ENCODE measurements around the gene PLCL1.
"Not testable (repeated sequence)": the region's sequence is repeated elsewhere in the genome, so short reads cannot be mapped to it uniquely, and the experiment has no call there.

The PLCL1 gene

DNA sequence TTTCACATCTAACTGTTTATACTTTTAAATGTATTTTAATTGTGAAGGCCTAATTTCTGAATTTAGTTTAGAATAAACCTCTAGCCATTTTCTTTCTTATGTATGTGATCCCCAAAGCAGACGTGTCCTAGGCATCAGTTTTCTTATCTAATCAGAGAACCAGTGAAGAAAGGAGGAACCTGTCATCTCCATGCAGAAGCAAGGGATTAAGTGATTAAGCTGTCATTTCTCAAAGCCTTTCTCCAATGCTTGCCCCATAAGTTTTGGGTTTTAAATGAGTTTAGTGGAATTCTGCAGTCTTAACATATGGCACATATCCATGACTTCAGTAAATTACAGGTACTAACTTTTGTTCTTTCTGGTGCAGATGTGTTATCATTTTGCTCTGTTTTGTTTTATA is 190.4 kb downstream of the PLCL1 start:
- no peak for DNase-seq (ENCODE audit: low read depth in 2 of 3, low spot score in 2 of 3)

DNA sequence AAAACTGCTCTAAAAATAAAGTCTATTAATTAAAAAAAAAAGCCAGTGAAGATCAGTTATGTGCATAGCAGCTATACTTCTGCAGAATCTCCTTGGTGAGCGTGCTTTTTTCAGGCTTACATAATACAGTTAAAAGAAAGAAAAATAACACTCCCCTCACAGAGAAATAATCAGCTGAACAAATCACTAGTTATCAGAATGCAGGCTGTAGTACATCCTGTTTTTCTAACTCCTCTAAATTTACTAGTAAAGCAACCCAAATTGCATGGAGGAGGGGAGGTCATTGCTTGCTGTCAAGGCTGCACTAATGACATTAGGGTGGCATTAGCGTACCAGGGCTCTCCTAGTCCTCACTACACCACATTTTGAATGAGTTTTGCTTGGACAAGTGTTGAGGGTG is 192.2 kb downstream of the PLCL1 start:
- no peak for DNase-seq (ENCODE audit: low read depth in 2 of 3, low spot score in 2 of 3)

DNA sequence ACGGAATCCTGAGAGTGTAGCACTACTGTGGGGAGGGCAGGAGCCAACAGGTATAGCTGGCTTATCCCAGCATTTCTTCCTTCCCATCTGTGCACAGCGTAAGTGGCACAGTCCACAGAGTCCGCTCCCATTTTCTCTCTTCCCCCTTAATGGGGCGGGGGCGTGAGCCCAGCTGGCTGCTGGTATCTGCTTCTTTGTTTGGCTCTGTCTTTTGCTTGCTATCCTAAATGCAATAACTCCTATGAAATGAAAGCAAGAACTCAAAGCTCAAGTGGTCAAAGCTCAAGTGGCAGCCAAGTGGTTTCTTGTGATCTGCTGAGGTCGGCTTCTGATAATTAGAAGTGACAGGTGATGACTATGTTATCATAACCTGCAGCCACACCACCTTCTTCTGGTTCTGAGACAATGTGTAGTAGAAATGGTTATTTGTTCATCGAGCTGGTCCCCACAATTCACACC is 192.7 kb downstream of the PLCL1 start:
- no peak for DNase-seq (ENCODE audit: low read depth in 2 of 3, low spot score in 2 of 3)

DNA sequence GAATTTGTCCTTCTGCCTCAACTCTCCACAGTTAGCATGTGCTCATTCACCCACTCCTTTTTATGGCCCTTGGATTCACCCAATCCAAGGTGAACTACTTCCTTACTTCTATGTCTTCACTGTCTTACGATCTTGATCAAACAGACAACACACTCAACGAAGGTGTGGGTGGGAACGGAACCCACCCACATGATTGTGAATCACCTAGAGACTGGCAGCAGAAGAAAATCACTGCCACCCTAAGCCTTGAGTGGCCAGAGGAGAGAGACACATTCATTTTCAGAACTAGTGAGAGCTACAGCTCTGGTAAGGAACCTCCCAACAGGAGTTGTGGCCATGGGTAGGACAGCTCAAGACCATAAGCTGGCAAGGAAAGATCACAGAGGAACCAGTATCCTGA is 194.3 kb downstream of the PLCL1 start:
- no peak for DNase-seq (ENCODE audit: low read depth in 2 of 3, low spot score in 2 of 3)

DNA sequence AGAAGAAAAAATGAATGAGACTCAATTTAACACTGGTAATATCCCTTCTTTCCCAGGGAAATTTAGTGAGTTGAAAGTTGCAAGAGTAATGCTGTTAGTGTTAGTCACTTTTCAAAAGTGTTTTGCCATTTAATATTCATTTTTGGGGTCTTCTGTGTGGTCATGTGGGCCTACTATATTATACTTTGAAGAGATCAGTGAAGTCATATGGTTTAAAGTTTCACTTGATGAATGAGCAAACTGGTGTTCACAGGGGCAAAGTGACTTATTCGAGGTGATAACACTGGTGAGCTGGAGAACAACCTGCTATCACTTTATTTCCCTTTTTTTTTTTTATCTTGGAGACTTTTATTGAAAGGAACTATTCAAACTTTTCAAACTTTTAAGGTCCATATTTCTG is 196.0 kb downstream of the PLCL1 start:
- no peak for DNase-seq (ENCODE audit: low read depth in 2 of 3, low spot score in 2 of 3)

DNA sequence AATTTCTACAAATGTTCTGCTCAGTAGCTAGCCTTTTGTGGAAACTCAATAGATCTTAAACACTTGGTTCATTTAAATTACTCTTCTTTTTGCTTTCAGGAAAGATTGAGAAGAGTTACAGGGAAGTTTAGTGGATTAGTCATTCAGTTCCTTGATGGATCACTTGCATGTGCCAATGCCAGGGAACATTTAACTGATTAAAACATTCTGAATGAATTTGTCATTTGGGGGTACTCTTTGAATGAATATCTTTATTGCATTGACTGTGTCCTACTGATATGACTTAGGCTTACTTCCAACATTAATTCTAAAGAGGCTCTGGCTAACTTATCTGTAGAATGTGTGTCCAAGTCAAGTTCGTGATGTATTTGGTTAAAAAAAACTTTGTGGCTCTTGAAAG is 199.8 kb downstream of the PLCL1 start:
- no peak for DNase-seq (ENCODE audit: low read depth in 2 of 3, low spot score in 2 of 3)

DNA sequence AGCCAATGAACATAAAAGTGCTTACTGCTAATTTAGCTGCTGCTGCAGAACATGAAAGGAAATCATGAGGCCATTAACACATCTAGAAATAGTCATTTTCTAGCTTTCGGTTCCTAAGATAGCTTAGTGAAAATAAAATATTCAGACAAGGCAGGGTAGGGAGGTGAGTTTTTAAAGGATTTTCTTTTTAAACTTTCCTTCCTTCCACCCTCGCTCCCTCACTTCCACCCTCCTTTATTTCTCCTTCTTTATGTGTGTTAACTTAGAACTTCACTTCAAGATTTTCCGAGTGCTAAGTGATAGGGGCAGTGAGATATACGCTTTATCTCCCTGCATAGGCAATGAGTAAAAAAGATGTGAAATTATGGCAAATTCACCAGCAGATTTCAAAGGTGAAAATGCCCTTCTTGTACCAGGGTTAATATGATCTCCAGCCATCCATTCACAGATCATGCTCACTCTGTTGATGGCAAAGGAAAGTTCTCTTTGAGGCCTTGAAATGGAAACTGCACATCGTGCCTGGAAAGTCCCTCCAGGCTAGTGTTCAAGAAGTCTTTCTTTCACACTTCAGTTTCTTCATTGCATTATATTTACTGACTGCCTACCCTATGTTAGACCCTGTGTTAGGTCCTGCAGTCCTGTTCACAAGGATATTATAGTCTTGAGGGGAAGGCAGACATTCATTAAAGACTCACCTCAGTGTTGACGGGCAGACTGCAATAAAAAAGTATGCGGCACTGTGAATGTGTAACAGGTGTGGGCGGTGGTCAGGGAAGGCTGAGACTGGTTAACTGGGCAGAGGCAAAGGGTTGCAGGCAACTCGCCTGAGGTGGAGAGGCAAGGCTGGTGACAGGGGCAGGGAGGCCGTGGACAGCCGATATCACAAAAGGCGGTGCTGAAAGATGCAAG is 200.8 kb downstream of the PLCL1 start:
- no peak for DNase-seq (ENCODE audit: low read depth in 2 of 3, low spot score in 2 of 3)

DNA sequence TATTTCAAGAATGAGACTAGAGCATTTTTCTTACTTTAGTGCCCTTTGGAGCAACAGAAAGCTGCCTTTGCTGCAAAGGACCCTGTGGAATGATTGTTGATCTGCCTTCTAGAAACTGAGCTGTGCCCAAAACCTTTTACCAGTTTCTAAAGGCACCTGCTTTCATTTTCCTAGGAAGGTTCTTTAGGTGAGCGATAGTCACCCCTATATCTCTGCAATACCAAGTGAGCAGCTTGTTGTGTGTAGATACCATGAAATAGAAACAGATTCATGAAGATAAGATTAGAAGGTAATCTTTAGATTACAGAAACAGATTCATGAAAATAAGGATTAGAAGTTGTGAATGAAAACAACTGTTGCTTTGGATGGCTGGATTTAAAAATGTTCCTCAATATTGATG is 202.3 kb downstream of the PLCL1 start:
- no peak for DNase-seq (ENCODE audit: low read depth in 2 of 3, low spot score in 2 of 3)

DNA sequence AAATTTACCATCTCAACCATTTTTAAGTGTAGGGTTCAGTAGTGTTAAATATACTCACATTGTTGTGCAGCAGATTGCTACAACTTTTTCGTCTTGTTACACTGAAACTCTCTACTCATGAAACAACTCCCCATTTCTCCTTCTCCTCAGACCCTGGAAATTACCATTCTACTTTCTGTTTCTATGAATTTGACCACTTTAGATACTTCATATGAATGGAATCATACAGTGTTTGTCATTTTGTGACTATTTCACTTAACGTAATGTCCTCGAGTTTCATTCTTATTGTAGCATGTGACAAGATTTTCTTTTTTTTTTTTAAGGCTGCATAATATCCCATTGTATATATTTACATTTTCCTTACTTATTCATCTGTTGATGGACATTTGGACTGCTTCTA is 203.8 kb downstream of the PLCL1 start:
- DNase-seq (ENCODE audit: low read depth in 2 of 3, low spot score in 2 of 3) = no peak

DNA sequence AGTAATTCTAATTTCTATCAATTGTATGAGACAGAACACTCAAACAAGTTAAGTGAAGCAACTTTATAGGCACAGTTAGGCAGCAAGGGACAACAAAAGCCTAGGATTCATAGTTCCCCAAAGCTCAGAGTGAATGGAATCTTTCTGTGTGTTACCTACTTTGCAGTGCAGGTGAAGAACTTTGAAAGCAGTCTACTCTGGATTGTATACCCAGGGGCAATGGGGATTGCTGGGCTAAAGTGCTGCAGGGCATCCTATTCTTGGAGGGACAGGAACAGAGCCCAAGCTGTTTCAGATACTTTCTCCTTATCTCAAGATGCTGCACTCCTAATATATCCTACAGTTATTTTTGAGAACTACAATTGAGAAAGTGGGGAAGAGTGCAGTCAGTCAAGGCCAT is 207.6 kb downstream of the PLCL1 start:
- no peak for DNase-seq (ENCODE audit: low read depth in 2 of 3, low spot score in 2 of 3)

DNA sequence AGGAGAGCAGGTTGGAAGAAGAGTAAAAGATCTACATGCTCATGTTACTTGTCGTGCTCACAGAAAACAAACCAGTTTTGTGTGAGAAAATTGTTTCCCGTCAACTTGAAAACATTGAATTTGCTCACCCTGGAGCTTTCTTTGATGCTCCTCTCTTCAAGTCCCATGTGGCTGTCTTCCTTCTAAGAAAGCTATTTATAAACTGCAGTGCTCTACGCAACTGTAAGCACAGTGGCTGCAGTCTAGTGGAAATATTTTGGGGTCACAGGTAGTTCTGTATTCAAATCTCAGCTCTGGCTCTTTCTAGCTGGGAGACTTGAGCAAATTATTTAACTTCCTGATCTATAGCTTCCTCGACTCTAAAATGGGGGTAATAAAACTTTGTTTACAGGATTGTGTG is 211.8 kb downstream of the PLCL1 start:
- no peak for DNase-seq (ENCODE audit: low read depth in 2 of 3, low spot score in 2 of 3)

DNA sequence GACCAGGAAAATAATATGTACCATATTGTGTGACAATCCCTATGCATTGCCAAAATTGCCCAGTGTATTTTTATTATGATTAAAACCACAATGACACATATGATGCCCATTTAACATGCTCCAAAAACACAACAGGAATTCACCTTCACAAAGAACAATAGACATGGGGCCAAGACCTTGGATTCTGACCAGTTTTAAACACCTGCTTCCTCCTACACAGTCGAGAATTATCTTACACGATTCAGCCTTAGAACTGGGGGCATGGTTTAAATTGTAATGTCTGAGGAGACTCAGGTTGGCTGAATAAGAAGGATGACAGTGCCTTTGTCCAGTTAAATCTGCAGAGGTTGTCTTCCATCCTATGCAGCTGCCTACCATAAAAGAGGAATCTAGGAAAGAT is 212.7 kb downstream of the PLCL1 start:
- no peak for DNase-seq (ENCODE audit: low read depth in 2 of 3, low spot score in 2 of 3)

DNA sequence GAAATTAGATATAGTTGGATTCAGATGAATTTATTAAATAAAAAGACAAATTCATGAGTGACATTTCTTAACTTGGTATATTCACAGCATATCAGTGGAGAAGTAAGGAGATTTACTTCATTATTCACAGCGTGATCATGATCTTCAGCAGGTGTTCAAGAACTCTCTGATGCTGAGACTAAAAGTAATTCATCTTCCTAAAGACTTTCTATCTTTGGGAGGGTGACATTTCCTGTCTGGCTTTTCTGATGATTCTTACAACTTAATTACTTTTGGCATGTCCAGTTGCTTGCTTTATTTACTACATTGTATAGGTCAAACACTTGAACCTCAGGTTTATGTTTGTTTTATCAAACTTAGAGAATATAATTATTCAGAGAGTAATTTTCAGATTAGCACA is 224.6 kb downstream of the PLCL1 start:
- no peak for DNase-seq (ENCODE audit: low read depth in 2 of 3, low spot score in 2 of 3)

DNA sequence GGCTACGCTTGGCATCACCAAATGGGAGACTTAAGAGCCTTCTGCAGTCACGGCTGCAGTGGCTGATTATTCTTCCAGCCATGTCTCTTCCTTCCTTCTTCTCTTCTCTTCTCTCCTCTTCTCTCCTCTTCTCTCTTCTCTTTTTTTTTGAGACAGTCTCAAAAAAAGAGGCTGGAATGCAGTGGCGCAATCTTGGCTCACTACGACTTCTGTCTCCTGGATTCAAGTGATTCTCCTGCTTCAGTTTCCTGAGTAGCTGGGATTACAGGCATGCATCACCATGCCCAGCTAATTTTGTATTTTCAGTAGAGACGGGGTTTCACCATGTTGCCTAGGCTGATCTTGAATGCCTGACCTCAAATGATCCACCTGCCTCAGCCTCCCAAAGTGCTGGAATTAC is 225.2 kb downstream of the PLCL1 start:
- not testable (repeated sequence) for DNase-seq (ENCODE audit: low read depth in 2 of 3, low spot score in 2 of 3)

DNA sequence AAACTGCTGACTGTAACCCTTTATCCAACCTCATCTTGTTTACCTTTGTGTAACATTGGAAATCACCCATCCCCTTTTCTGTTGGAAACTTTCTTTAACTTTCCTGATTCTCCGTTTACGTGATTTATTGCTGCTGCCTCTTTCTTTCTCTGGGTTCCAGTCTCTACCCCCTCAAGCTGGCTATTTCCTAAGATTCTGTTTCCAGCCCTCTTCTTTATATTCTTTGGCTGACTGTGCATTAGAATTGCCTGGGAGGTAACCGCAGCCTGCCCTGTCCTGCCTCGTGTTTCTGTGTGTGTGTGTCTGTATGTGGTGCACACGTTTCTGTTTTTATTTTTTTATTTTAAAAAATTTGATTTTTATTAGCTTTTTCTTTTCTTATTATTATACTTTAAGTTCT is 229.2 kb downstream of the PLCL1 start:
- no peak for DNase-seq (ENCODE audit: low read depth in 2 of 3, low spot score in 2 of 3)

DNA sequence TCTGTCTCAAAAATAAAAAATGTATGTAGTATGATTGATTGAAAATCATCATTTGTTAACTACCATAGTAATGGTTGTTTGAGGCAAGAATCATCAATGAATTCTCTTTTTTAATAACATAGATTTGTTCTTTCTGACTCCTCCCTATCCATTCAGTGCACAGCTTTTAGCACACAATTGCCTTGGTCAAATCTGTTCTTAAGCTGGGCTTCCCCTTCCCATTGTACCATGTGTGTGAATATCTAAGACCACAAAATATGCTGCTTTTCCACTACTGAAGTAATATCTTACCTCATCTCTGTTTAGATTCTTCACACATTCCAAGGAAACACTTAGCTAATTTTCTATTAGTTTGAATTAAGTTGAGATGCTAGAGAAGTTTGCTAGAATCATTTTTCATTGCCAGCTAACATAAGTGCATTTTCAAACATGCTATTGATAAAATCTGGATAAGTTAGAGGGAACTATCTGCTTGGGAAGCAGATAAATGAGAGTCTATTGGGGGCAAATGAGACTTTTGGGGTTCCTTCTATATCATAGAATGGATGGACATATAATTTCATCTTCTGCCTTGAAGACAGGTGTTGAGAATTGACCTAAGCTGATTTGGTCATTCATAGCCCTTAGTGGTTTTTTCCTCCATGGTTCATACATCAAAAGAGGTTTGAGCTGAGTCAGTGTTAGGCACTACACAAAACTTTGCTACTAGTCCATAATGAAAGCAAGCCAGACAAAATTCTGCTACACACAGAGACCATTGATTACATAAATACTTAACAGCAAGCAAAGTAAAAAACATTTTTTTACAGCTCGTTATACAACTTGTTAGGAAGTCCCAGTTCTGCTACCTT is 231.9 kb downstream of the PLCL1 start:
- DNase-seq (ENCODE audit: low read depth in 2 of 3, low spot score in 2 of 3) = no peak

DNA sequence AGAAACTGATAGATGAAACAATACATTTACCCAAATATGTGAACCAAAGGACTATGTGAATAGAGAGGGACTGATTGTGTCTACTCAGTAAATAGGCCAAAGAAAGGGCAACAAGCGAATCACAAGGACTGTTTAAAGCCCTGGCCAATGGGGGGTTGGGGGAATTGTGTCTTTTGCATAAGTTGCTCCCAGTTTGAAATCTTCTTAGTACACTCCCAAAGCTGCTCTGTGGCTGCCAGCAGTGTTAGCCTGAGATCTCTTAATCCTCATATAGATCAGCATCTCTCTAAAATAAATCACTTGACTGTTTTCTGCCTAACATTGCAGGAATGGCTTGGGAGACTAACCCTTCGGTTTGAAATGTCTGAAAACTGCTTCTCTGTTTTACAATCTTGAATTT is 236.4 kb downstream of the PLCL1 start:
- DNase-seq (ENCODE audit: low read depth in 2 of 3, low spot score in 2 of 3) = no peak

DNA sequence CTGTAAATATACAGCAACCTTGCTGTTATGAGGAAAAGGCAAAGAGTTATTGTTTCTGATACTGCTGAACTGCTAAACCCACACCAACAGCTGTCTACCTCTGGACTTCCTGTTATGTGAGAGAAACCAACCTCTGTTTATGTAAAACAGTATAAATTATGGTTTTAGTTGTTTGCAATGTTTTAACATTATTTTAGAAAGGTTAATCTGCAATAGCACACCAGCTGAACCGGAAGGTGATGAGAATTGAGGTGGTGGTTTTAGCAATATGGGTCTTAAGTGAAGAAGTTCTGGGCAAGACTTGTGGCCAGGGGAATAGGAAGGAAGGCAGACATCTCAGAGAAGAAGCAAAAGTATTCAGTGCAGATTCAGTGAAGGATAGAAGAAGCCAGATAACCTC is 237.8 kb downstream of the PLCL1 start:
- no peak for DNase-seq (ENCODE audit: low read depth in 2 of 3, low spot score in 2 of 3)

DNA sequence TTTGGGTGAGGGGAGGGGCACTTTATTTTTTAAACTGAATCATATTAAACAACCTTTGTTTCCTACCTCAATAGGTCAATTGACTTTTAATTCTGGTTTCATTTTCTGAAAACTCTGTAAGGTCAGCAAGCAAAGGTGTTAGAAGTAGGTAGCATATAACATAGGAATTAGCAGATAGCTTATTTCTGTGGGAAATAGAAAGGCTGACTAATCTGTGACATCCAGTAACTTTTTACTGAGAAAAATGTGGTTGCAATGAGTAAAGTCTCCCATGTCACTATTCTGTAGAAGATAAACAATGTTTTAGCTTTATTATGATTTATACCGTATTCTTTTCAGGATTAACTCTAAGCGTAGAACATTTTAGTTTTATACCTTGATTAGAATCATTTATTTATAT is 240.4 kb downstream of the PLCL1 start:
- no peak for DNase-seq (ENCODE audit: low read depth in 2 of 3, low spot score in 2 of 3)

DNA sequence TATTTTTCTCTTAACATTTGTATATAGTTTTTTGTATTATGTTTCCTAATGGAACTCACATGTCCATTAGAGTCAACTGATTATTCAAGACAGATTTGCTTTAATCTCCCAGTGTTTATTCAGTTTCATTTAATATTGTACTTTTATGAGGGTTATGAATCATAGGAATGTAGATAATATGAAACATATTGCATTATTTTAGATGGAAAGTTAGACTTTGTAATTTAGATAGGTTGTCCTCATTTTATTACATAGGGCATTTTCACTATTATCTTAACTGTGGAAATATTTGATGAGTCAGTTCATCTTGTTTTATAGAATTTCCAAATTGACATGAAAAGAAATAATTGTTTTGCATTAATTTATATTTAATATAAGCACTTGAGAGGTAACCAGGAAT is 240.8 kb downstream of the PLCL1 start:
- DNase-seq (ENCODE audit: low read depth in 2 of 3, low spot score in 2 of 3) = no peak

DNA sequence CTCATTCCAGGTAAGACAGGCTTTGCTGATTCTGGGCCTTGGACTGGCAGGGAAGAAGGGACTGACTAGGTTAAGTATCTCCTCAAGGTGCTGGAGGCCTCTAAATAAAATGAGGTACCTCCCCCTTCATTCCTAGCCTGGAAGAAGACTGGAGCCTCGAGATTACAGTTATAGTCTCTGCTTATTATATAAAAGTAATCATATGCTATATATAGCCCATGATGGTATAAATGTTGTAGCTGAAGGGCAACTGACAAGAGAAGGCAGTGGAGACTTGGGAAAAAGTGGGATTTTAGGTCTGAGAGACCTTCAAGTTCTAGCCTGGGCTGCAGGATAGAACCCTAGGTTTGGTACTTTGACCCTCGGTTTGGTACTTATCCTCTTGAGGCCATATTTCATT is 248.3 kb downstream of the PLCL1 start:
- DNase-seq (ENCODE audit: low read depth in 2 of 3, low spot score in 2 of 3) = no peak

DNA sequence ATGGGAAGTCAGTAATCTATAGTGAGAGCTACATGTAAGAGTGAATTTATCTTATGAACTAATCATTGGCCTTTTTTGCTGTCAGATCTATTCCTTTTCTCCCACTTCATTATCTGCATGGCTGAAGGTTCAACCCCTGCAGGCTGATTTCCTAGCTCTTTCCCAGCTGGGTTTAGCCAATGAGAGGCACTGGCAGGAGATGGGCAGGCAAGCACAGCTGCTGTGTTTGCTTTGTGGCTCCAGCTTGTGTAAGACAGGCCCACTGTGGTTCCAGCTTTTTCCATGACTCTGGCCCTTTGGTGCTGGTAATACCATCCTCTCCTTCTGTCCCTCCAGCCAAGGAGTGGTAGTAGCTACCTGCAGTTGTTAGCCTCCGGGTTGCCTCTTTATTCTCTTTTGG is 248.8 kb downstream of the PLCL1 start:
- DNase-seq (ENCODE audit: low read depth in 2 of 3, low spot score in 2 of 3) = no peak
